ENCODE measurements around the gene USP9Y.

Gene USP9Y

GRCh38 chrY:12742725-12743124 lies 41.7 kb downstream of the USP9Y start:
- TF ChIP-seq CTCF (IDR thresholded peaks at IDR 0.05): no peak

DNA sequence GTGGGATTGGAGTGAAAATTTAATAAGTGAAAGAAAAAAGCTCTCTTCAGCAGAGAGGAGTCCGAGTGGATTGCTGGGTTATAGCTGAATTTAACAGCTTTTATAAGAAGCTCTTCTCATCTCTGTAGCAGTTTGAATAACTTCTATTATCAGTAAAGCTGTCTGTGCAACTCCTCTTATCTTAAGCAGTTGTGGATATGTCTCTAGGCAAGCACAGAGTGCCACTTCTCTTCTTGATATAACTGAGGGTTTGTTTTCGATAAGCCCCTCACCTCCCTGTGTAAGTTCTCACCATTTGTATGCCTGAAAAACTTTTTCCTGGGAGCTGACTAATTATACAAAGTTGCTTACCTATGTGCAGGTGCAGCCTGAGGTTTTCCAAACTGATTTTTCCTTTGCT lies 43.1 kb downstream of the USP9Y start:
- TF ChIP-seq CTCF (IDR thresholded peaks at IDR 0.05): no peak

GRCh38 chrY:12749293-12749692 lies 48.3 kb downstream of the USP9Y start:
- TF ChIP-seq CTCF (IDR thresholded peaks at IDR 0.05): no peak

DNA sequence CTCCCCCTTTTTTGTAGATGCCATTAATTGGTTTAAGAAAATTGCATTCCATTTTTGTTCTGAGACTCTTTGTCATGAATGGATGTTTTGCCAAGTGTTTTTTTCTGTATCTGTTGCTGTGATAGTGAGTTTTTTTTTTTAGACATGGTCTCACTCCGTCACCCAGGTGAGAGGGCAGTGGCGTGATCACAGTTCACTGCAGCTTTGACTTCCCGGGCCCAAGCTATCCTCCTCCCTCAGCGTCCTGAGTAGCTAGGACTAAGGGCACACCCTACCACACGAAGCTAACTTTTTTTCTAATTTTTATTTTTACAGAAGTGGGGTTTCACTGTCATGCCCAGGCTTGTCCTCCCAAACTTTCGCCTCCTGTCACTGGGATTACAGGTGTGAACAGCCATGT lies 51.8 kb downstream of the USP9Y start:
- TF ChIP-seq CTCF (IDR thresholded peaks at IDR 0.05): no peak

DNA sequence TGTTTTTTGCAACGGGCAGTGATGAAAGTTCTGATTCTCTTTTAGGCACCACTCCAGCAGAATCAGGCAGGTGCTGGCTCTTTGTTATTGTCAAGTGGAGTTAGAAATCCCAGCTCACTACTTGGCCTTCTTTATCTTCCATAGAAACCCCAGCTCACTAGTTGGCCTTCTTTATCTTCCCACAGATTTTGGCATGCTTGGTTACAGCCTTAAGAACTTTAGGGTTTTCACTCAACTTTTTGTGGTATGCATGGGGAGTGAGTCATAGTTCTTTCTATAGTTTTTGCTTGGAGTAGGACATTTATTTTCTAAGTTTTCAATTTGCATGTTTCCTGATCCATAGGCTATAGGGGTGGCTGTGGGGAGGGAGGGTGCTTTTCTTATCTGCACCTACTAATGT lies 55.0 kb downstream of the USP9Y start:
- TF ChIP-seq CTCF (IDR thresholded peaks at IDR 0.05): no peak

GRCh38 chrY:12765976-12766375 lies 64.9 kb downstream of the USP9Y start:
- TF ChIP-seq CTCF (IDR thresholded peaks at IDR 0.05): no peak

- no peak for TF ChIP-seq CTCF (IDR thresholded peaks at IDR 0.05)
These were observed 83.5 kb downstream of the USP9Y start for GRCh38 chrY:12784521-12784920.

DNA sequence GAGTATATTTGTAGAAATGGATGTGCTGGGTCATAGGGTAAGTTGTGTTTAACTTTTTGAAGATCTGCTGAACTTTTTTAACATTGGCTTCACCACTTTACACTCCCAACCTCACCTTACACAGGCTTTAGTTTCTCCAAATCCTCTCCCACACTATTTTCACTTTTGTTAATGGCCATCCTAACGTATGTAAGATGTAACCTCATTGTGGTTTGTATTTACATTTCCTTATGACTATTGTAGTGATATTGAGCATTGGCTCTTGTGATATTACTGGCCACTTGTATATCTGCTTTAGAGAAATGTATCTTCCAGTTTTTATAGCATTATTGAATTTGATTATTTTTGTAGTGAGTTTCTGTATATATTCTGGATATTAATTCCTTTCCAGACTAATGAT lies 93.0 kb downstream of the USP9Y start:
- no peak for TF ChIP-seq CTCF (IDR thresholded peaks at IDR 0.05)
